Cardiac muscle cell (in vitro differentiated cells and primary cell): ENCODE measurements around the gene KRTAP10-2. TPM values are rescaled to one million over a fixed set of nuclear protein-coding genes. Genes with fewer than 3 reads are reported as not detected.

Source experiments
- DNase-seq, 2 donors: peaks; one replicate each; pipeline versions ENCODE4 v3.0.0 to v3.0.0-alpha.2; 2010 to 2017; ENCODE audit warnings: low read depth in 1 of 2, low spot score in 1 of 2
- H3K27ac ChIP-seq: fragments of 200-600 bp; sonication (generic); 2 replicates; pipeline ENCODE4 v1.5.1; 2016
- H3K27me3 ChIP-seq: fragments of 200-600 bp; sonication (generic); 2 replicates; pipeline ENCODE4 v1.6.0; 2016; ENCODE audit warnings: control low read depth
- H3K36me3 ChIP-seq: fragments of 200-600 bp; sonication (generic); 2 replicates; pipeline ENCODE4 v1.5.1; 2016; ENCODE audit warnings: control low read depth
- H3K4me1 ChIP-seq: fragments of 200-600 bp; sonication (generic); 2 replicates; pipeline ENCODE4 v1.8.1; 2017; ENCODE audit warnings: low read depth, mild to moderate bottlenecking, mixed run types
- H3K4me3 ChIP-seq: fragments of 200-600 bp; sonication (generic); 2 replicates; pipeline ENCODE4 v1.5.1; 2016; ENCODE audit warnings: mild to moderate bottlenecking
- H3K9me3 ChIP-seq: fragments of 200-600 bp; sonication (generic); 2 replicates; pipeline ENCODE4 v1.5.1; 2017; ENCODE audit warnings: low read depth, mild to moderate bottlenecking, control low read depth
- CTCF ChIP-seq: IDR thresholded peaks from 2 replicates; pipeline ENCODE4 v1.5.1; 2012; ENCODE audit warnings: low read depth, mild to moderate bottlenecking, low read length
- polyA plus RNA-seq: library from polyadenylated mRNA; unstranded; fragments of >200 nt; fragmentation: Nextera tagmentation; extraction: Ambion mirVana; gene quantifications from 2 replicates; pipeline ENCODE4 v1.2.1, GENCODE V29; 2016
- total RNA-seq: library from RNA; depleted of rRNA; stranded (reverse); fragments of >200 nt; gene quantifications from 2 replicates; pipeline ENCODE4 v1.2.3, GENCODE V29; 2016

KRTAP10-2 gene
- total and polyA plus RNA-seq, 2 experiments from 2014 or later = 0.55 TPM; not detected in 1

GRCh38 chr21:44515359-44516165 is 35.7 kb downstream of the KRTAP10-2 start:
- no peaks in the 10 kb centered on the region for H3K27me3 ChIP-seq
- no peak overlapping the region for H3K27ac ChIP-seq
- peaks cover 4% of the 10 kb centered on the region for H3K36me3 ChIP-seq
- H3K4me1 ChIP-seq = no peaks in the 10 kb centered on the region
- DNase-seq = no peak
- no peak overlapping the region for H3K4me3 ChIP-seq
- TF ChIP-seq CTCF = no peak
- no peaks in the 10 kb centered on the region for H3K9me3 ChIP-seq

- Histone ChIP-seq H3K4me3 (no peak overlapping the region), H3K27me3 (no peaks in the 10 kb centered on the region), H3K27ac (no peak overlapping the region), H3K4me1 (no peaks in the 10 kb centered on the region), H3K36me3 (peaks cover 4% of the 10 kb centered on the region), H3K9me3 (no peaks in the 10 kb centered on the region)
- DNase-seq = no peak
- TF ChIP-seq CTCF = no peak
These were observed 36.5 kb downstream of the KRTAP10-2 start for GRCh38 chr21:44514746-44515358.

- Histone ChIP-seq H3K9me3 (no peaks in the 10 kb centered on the region), H3K4me3 (no peak overlapping the region), H3K27me3 (no peaks in the 10 kb centered on the region), H3K4me1 (no peaks in the 10 kb centered on the region), H3K27ac (no peak overlapping the region), H3K36me3 (peaks cover 4% of the 10 kb centered on the region)
- TF ChIP-seq CTCF = no peak
- no peak for DNase-seq
These were observed 37.1 kb downstream of the KRTAP10-2 start for GRCh38 chr21:44514218-44514520.

GRCh38 chr21:44513389-44514217 is 37.7 kb downstream of the KRTAP10-2 start:
- no peak for TF ChIP-seq CTCF
- Histone ChIP-seq H3K36me3 (peaks cover 4% of the 10 kb centered on the region), H3K4me1 (no peaks in the 10 kb centered on the region), H3K9me3 (no peaks in the 10 kb centered on the region), H3K27ac (no peak overlapping the region), H3K4me3 (no peak overlapping the region), H3K27me3 (no peaks in the 10 kb centered on the region)
- DNase-seq = no peak

GRCh38 chr21:44512496-44513388 is 38.6 kb downstream of the KRTAP10-2 start:
- no peak for DNase-seq
- H3K9me3 ChIP-seq = no peaks in the 10 kb centered on the region
- H3K27ac ChIP-seq = no peak overlapping the region
- TF ChIP-seq CTCF = no peak
- H3K36me3 ChIP-seq = peaks cover 4% of the 10 kb centered on the region
- no peak overlapping the region for H3K4me3 ChIP-seq
- H3K4me1 ChIP-seq = no peaks in the 10 kb centered on the region
- no peaks in the 10 kb centered on the region for H3K27me3 ChIP-seq
